ENCODE measurements around the gene F8. TPM values are rescaled to one million over a fixed set of nuclear protein-coding genes. Genes with fewer than 3 reads are reported as not detected.

F8 gene
- total RNA-seq, 1 experiment from 2014 or later: 15.2 TPM

- peak overlapping the region; percentile 94; the same call in 1 of the 2 replicates for H3K4me3 ChIP-seq
- ChIA-PET POLR2A (ENCODE audit: unreplicated experiment) (interaction anchor here (0.6 to 0.9 kb wide), 5 partner anchors 19 to 506 kb away, joined by 5 to 33 read pairs (median 9); no protein-coding TSS in a partner anchor), CTCF (interaction anchor here (0.7 to 1.0 kb wide), 2 partner anchors 109 to 283 kb away, joined by 3 read pairs; no protein-coding TSS in a partner anchor)
- peaks cover 13% of the 10 kb centered on the region for H3K4me1 ChIP-seq (replicated peaks; ENCODE audit: insufficient read depth)
- TF ChIP-seq EZH2 (IDR thresholded peaks at IDR 0.05; ENCODE audit: low read depth) (no peak), CTCF (conservative IDR thresholded peaks at IDR 0.05) (no peak)
- H3K4me2 ChIP-seq: peak overlapping the region; percentile 81
- intact Hi-C loops (cut with micrococcal nuclease; ENCODE audit: unreplicated experiment): loop anchor here (2.0 to 10.0 kb wide), 3 partner anchors 44 to 854 kb away; partner anchors contain the start of genes BRCC3, CMC4, EMD and FLNA
- H3K79me2 ChIP-seq (ENCODE audit: low read depth): peaks cover 31% of the 10 kb centered on the region
- peak in 1 of 2 experiments; percentile 87 for DNase-seq
- no TSS peak for BruUV-seq (replicated peaks)
- peaks cover 16% of the 10 kb centered on the region for H3F3A ChIP-seq (ENCODE audit: insufficient read depth, low read depth)
- H4K20me1 ChIP-seq (ENCODE audit: insufficient read depth): no peaks in the 10 kb centered on the region
- peak overlapping the region; percentile 96 for H3K27ac ChIP-seq
- H3K27me3 ChIP-seq (ENCODE audit: insufficient read depth, low read depth): no peaks in the 10 kb centered on the region
- no peaks in the 10 kb centered on the region for H3K9me2 ChIP-seq (ENCODE audit: insufficient read depth)
- H3K9me3 ChIP-seq (ENCODE audit: insufficient read depth, low read depth): no peaks in the 10 kb centered on the region
- H3K36me3 ChIP-seq (ENCODE audit: low read depth): no peaks in the 10 kb centered on the region
- H2AFZ ChIP-seq: peak overlapping the region; percentile 67; the same call in 1 of the 2 replicates
Measured at GRCh38 chrX:155026420-155026726, 3.9 kb upstream of the F8 start.

- intact Hi-C loops (cut with micrococcal nuclease; ENCODE audit: unreplicated experiment): loop anchor here (10.0 kb wide), 1 partner anchor 649 kb away; the partner anchor contains the start of genes EMD and FLNA
- DNase-seq: no peak
- BruUV-seq (replicated peaks): no TSS peak
- no peak overlapping the region for H3K4me3 ChIP-seq
- no peaks in the 10 kb centered on the region for H3K27me3 ChIP-seq (ENCODE audit: insufficient read depth, low read depth)
- no peaks in the 10 kb centered on the region for H3K36me3 ChIP-seq (ENCODE audit: low read depth)
- CTCF ChIA-PET: no interaction called here
- peaks cover 13% of the 10 kb centered on the region for H3K4me1 ChIP-seq (replicated peaks; ENCODE audit: insufficient read depth)
- no peaks in the 10 kb centered on the region for H3K9me3 ChIP-seq (ENCODE audit: insufficient read depth, low read depth)
- no peak overlapping the region for H3K4me2 ChIP-seq
- H3K27ac ChIP-seq: no peak overlapping the region
- H3F3A ChIP-seq (ENCODE audit: insufficient read depth, low read depth): peaks cover 16% of the 10 kb centered on the region
- TF ChIP-seq EZH2 (IDR thresholded peaks at IDR 0.05; ENCODE audit: low read depth) (no peak), CTCF (conservative IDR thresholded peaks at IDR 0.05) (no peak)
- POLR2A ChIA-PET (ENCODE audit: unreplicated experiment): interaction anchor here (0.7 kb wide), 1 partner anchor 534 kb away, joined by 14 read pairs; no protein-coding TSS in a partner anchor
- H2AFZ ChIP-seq: no peak overlapping the region
- no peaks in the 10 kb centered on the region for H4K20me1 ChIP-seq (ENCODE audit: insufficient read depth)
- H3K9me2 ChIP-seq (ENCODE audit: insufficient read depth): no peaks in the 10 kb centered on the region
- peaks cover 15% of the 10 kb centered on the region for H3K79me2 ChIP-seq (ENCODE audit: low read depth)
Measured at GRCh38 chrX:155023907-155024833, 1.6 kb upstream of the F8 start.

GRCh38 chrX:155020591-155020990 is 1.9 kb downstream of the F8 start:
- Histone ChIP-seq H3K36me3 (ENCODE audit: low read depth) (no peaks in the 10 kb centered on the region), H3K4me3 (no peak overlapping the region), H3F3A (ENCODE audit: insufficient read depth, low read depth) (no peaks in the 10 kb centered on the region), H2AFZ (no peak overlapping the region), H3K4me1 (replicated peaks; ENCODE audit: insufficient read depth) (no peaks in the 10 kb centered on the region), H3K79me2 (ENCODE audit: low read depth) (no peaks in the 10 kb centered on the region), H4K20me1 (ENCODE audit: insufficient read depth) (no peaks in the 10 kb centered on the region), H3K9me2 (ENCODE audit: insufficient read depth) (no peaks in the 10 kb centered on the region), H3K27me3 (ENCODE audit: insufficient read depth, low read depth) (no peaks in the 10 kb centered on the region), H3K4me2 (no peak overlapping the region), H3K27ac (no peak overlapping the region), H3K9me3 (ENCODE audit: insufficient read depth, low read depth) (no peaks in the 10 kb centered on the region)
- TF ChIP-seq EZH2 (IDR thresholded peaks at IDR 0.05; ENCODE audit: low read depth) (no peak), CTCF (conservative IDR thresholded peaks at IDR 0.05) (no peak)
- CTCF ChIA-PET: no interaction called here
- no peak for DNase-seq
- intact Hi-C loops (cut with micrococcal nuclease; ENCODE audit: unreplicated experiment): loop anchor here (10.0 kb wide), 1 partner anchor 646 kb away; the partner anchor contains the start of genes EMD and FLNA
- no TSS peak for BruUV-seq (replicated peaks)
- POLR2A ChIA-PET (ENCODE audit: unreplicated experiment): no interaction called here
